Mucosa of stomach (tissue), 1 donor: ENCODE measurements around the gene KLHL6.

Experiments
- H3K27me3 ChIP-seq: one replicate; pipeline ENCODE4 v1.7.0; 2013; ENCODE audit warnings: mild to moderate bottlenecking, low read length; ENCODE audit not compliant: control insufficient read depth, insufficient read depth
- H3K36me3 ChIP-seq: one replicate; pipeline ENCODE4 v1.7.0; 2013; ENCODE audit warnings: low read length; ENCODE audit not compliant: control insufficient read depth, insufficient read depth
- H3K4me1 ChIP-seq: one replicate; pipeline ENCODE4 v1.7.0; 2013; ENCODE audit warnings: mild to moderate bottlenecking, low read length; ENCODE audit not compliant: control insufficient read depth, insufficient read depth
- H3K4me3 ChIP-seq: one replicate; pipeline ENCODE4 v1.7.0; 2013; ENCODE audit warnings: low read length
- H3K9ac ChIP-seq: one replicate; pipeline ENCODE4 v1.7.0; 2013; ENCODE audit warnings: mild to moderate bottlenecking, low read length, moderate library complexity
- H3K9me3 ChIP-seq: one replicate; pipeline ENCODE4 v1.7.0; 2013; ENCODE audit warnings: mild to moderate bottlenecking, low read length, moderate library complexity; ENCODE audit not compliant: control insufficient read depth
- donor health status: Pancreatic carcinoma.

KLHL6 gene

DNA sequence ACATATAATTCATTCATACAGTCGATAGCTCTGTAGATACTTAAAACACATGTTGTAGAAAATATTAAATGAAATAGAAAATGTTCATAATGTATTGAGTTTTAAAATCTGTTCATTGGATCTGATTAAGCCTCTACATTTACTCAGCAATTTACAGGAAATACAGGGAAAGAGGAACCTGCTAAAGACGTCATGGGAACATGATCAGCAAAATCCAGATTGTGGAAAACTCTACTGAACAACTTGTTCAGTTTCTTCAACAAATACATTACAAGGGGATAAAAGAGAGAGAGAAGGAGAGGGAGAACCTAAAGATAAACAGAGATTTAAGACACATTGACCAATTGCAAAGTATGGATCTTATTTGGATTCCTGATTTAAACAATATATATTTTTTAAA lies 46.7 kb downstream of the KLHL6 start:
- Histone ChIP-seq H3K4me1 (no peaks in the 10 kb centered on the region), H3K36me3 (no peaks in the 10 kb centered on the region), H3K9me3 (no peaks in the 10 kb centered on the region), H3K4me3 (no peak overlapping the region), H3K27me3 (no peaks in the 10 kb centered on the region), H3K9ac (no peak overlapping the region)

GRCh38 chr3:183507551-183507950 lies 48.0 kb downstream of the KLHL6 start:
- H3K4me3 ChIP-seq = no peak overlapping the region

DNA sequence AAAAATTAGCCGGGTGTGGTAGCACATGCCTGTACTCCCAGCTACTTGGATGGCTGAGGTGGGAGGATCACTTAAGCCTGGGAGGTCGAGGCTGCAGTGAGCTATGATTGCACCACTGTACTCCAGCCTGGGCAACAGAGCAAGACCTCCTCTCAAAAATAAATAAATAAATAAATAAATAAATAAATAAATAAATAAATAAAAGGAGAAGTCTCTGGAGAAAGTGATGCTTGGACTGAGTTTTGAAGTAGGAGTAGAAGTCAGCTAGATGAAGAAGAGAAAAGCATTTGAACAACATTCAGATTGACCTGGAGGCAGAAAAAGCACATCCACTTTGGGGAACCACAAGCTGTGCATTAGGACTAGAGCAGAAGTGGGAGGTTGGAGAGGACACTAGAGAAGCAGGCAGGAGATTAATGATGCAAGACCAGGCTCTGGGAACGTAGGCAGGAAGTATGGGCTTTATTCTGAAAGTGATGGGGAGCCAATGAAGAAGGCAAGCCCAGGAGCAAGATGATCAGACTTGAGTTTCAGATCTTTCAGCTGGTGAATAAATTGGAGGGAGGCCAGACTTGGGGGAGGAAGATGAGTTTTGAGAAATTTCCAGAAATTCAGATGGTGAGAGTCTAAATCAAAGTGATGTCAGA lies 48.7 kb downstream of the KLHL6 start:
- Histone ChIP-seq H3K9ac (no peak overlapping the region), H3K4me1 (no peaks in the 10 kb centered on the region)

More at GRCh38 chr3:183507551-183507950, 48.0 kb downstream of the KLHL6 start:
- H3K9ac ChIP-seq = no peak overlapping the region
- H3K4me1 ChIP-seq = no peaks in the 10 kb centered on the region
- no peaks in the 10 kb centered on the region for H3K9me3 ChIP-seq
- no peaks in the 10 kb centered on the region for H3K27me3 ChIP-seq
- no peaks in the 10 kb centered on the region for H3K36me3 ChIP-seq

DNA sequence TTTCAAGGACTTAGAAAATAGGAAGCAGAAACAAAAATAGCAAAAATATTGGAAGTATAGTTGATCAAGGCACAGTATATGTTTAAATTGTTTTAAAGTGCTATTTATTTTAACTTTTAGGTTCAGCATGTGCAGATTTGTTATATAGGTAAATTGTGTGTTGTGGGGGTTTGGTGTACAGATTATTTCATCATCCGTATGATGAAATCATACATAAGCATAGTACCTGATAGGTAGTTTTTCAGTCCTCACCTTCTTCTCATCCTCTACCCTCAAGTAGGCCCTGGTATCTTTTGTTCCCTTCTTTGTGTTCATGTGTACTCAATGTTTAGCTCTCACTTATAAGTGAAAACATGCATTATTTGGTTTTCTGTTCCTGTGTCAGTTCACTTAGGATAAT lies 50.9 kb downstream of the KLHL6 start:
- Histone ChIP-seq H3K4me1 (no peaks in the 10 kb centered on the region), H3K9ac (no peak overlapping the region), H3K4me3 (no peak overlapping the region), H3K36me3 (no peaks in the 10 kb centered on the region), H3K9me3 (no peaks in the 10 kb centered on the region), H3K27me3 (no peaks in the 10 kb centered on the region)

More for the DNA sequence above, 48.7 kb downstream of the KLHL6 start:
- Histone ChIP-seq H3K4me3 (no peak overlapping the region), H3K27me3 (no peaks in the 10 kb centered on the region), H3K36me3 (no peaks in the 10 kb centered on the region), H3K9me3 (no peaks in the 10 kb centered on the region)

DNA sequence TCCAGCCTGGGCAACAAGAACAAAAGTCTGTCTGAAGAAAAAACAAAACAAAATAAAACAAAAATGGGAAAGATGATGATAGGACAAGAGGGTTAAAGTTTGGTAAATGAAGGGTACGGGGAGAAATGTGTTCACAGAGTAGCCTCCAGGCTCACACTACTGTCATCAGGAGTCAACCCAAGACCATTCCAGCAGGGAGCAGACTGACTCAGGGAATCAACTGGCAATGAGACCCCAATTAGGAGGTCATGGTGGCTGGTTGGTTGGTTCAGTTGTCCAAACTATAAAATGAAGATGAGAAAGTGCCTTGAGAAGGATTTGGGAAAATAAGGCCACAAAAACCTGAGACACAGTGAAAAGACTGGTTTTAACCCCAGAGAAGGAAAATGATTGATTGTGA lies 51.8 kb downstream of the KLHL6 start:
- H3K27me3 ChIP-seq = no peaks in the 10 kb centered on the region
- H3K4me1 ChIP-seq = no peaks in the 10 kb centered on the region
- no peak overlapping the region for H3K4me3 ChIP-seq
- H3K9ac ChIP-seq = no peak overlapping the region
- H3K36me3 ChIP-seq = no peaks in the 10 kb centered on the region
- H3K9me3 ChIP-seq = no peaks in the 10 kb centered on the region

- no peaks in the 10 kb centered on the region for H3K27me3 ChIP-seq
- H3K4me1 ChIP-seq = no peaks in the 10 kb centered on the region
- H3K9ac ChIP-seq = no peak overlapping the region
- no peaks in the 10 kb centered on the region for H3K36me3 ChIP-seq
- no peaks in the 10 kb centered on the region for H3K9me3 ChIP-seq
- H3K4me3 ChIP-seq = no peak overlapping the region
Observed at GRCh38 chr3:183502237-183503181, 53.0 kb downstream of the KLHL6 start.

- Histone ChIP-seq H3K9ac (no peak overlapping the region), H3K4me3 (no peak overlapping the region), H3K4me1 (no peaks in the 10 kb centered on the region), H3K9me3 (no peaks in the 10 kb centered on the region), H3K36me3 (no peaks in the 10 kb centered on the region), H3K27me3 (no peaks in the 10 kb centered on the region)
Observed at GRCh38 chr3:183500981-183501704, 54.4 kb downstream of the KLHL6 start.

- Histone ChIP-seq H3K36me3 (no peaks in the 10 kb centered on the region), H3K4me3 (no peak overlapping the region), H3K9me3 (no peaks in the 10 kb centered on the region), H3K4me1 (no peaks in the 10 kb centered on the region), H3K9ac (no peak overlapping the region), H3K27me3 (no peaks in the 10 kb centered on the region)
Observed at GRCh38 chr3:183500319-183500718, 55.2 kb downstream of the KLHL6 start.

DNA sequence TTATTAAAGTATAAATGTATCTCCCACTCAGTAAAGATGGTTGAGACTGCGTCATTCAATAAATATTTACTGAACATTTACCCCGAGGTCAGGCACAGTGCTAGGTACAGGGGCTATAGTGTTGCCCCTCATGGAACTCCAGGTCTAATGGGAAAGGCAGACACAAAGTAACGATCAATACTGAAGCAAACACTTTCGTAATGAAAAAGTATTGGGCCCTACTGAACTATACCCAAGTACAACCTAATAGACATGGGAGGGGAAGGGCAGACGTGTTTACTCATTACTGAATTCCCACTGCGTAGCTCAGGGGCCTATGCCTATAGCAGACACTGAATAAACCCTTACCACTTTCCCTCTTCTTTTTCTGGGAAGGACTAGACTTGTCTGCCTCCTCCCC lies 56.9 kb downstream of the KLHL6 start:
- Histone ChIP-seq H3K36me3 (no peaks in the 10 kb centered on the region), H3K27me3 (no peaks in the 10 kb centered on the region), H3K9me3 (no peaks in the 10 kb centered on the region), H3K4me1 (no peaks in the 10 kb centered on the region), H3K4me3 (no peak overlapping the region), H3K9ac (no peak overlapping the region)

DNA sequence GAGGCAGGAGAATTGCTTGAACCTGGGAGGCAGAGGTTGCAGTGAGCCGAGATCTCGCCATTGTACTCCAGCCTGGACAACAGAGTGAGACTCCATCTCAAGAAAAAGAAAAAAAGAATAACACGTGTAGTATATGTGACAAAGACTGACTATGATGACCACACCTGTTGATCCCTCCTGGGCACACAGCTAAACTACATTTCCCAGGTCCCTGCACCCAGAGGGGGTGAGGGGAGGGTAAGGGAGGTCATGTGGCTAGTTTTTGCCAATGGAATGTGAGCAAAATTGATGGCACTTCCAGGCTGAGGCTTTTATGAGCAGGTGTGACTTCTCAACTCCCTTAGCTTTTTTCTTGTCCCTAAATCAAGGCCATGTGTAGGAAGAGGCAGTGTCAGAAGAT lies 58.2 kb downstream of the KLHL6 start:
- no peaks in the 10 kb centered on the region for H3K27me3 ChIP-seq
- H3K9ac ChIP-seq = no peak overlapping the region
- H3K36me3 ChIP-seq = no peaks in the 10 kb centered on the region
- H3K4me3 ChIP-seq = no peak overlapping the region
- H3K4me1 ChIP-seq = no peaks in the 10 kb centered on the region
- H3K9me3 ChIP-seq = no peaks in the 10 kb centered on the region

GRCh38 chr3:183496311-183496710 lies 59.2 kb downstream of the KLHL6 start:
- no peaks in the 10 kb centered on the region for H3K9me3 ChIP-seq
- peaks cover 6% of the 10 kb centered on the region for H3K4me1 ChIP-seq
- no peaks in the 10 kb centered on the region for H3K27me3 ChIP-seq
- no peaks in the 10 kb centered on the region for H3K36me3 ChIP-seq
- H3K4me3 ChIP-seq = no peak overlapping the region
- H3K9ac ChIP-seq = no peak overlapping the region

- Histone ChIP-seq H3K9ac (no peak overlapping the region), H3K4me1 (peaks cover 22% of the 10 kb centered on the region), H3K4me3 (no peak overlapping the region), H3K36me3 (no peaks in the 10 kb centered on the region), H3K9me3 (no peaks in the 10 kb centered on the region), H3K27me3 (no peaks in the 10 kb centered on the region)
Observed at GRCh38 chr3:183494341-183494740, 61.2 kb downstream of the KLHL6 start.
